T-cell (primary cell): ENCODE results near the gene LAMTOR4. TPM values are rescaled to one million over a fixed set of nuclear protein-coding genes. Genes with fewer than 3 reads are reported as not detected.
"Not testable (repeated sequence)": the region's sequence is repeated elsewhere in the genome, so short reads cannot be mapped to it uniquely, and the experiment has no call there.

Experiments used
- ATAC-seq, 4 experiments: fragments of 200-7000 bp in 3 of 4; fragments of 150-1000 bp in 1 of 4; cut with Tn5 transposase; replicated peaks in 1 of 4; 1 replicate in 3 of 4; 2 replicates in 1 of 4; pipeline ENCODE4 v1.10.0; 2021; ENCODE audit warnings: moderate library complexity in 3 of 4, mild to moderate bottlenecking in 2 of 4, moderate number of reproducible peaks in 1 of 4
- CTCF ChIA-PET, 2 donors: fragments of 300-600 bp; sonication (Branson Sonifier 250); formaldehyde crosslinking; loops; one replicate each; lab custom pipeline; 2022; ENCODE audit warnings: antibody characterized with exemption in 2 of 2; lab: Charles Lee
- POLR2A ChIA-PET, 2 donors: fragments of 300-600 bp; sonication (Branson Sonifier 250); formaldehyde crosslinking; loops; one replicate each; lab custom pipeline; 2022; ENCODE audit warnings: antibody characterized with exemption in 2 of 2; lab: Charles Lee
- DNase-seq, 35 experiments: peaks; one replicate each; pipeline versions ENCODE4 v3.0.0 to v3.0.0-alpha.2; 2013 to 2023
- H3K27ac ChIP-seq: one replicate; pipeline ENCODE4 v1.5.1; 2013; ENCODE audit warnings: low read length
- H3K27me3 ChIP-seq, 2 experiments: replicated peaks in 1 of 2; 1 replicate in 1 of 2; 2 replicates in 1 of 2; pipeline versions ENCODE4 v1.6.1 to v1.7.0; 2013; ENCODE audit warnings: low read length in 1 of 2, mixed read lengths in 1 of 2; ENCODE audit not compliant: control insufficient read depth in 2 of 2, insufficient read depth in 2 of 2; ENCODE audit errors: extremely low read depth in 1 of 2
- H3K36me3 ChIP-seq, 2 donors: 1 replicate in 1 of 2; 2 replicates in 1 of 2; pipeline versions ENCODE4 v1.6.1 to v1.7.0; 2013; ENCODE audit warnings: low read length in 1 of 2; ENCODE audit not compliant: control insufficient read depth in 2 of 2, insufficient read depth in 1 of 2; ENCODE audit errors: extremely low read depth in 1 of 2
- H3K4me1 ChIP-seq, 2 experiments: 1 replicate in 1 of 2; 2 replicates in 1 of 2; pipeline versions ENCODE4 v1.6.1 to v1.7.0; 2013; ENCODE audit warnings: low read length in 2 of 2, mixed read lengths in 1 of 2; ENCODE audit not compliant: insufficient read depth in 2 of 2, control insufficient read depth in 1 of 2; ENCODE audit errors: extremely low read depth in 1 of 2
- H3K4me3 ChIP-seq, 2 donors: 1 replicate in 1 of 2; 2 replicates in 1 of 2; pipeline versions ENCODE4 v1.5.1 to v1.7.0; 2013; ENCODE audit warnings: mild to moderate bottlenecking in 2 of 2, low read length in 1 of 2, moderate library complexity in 1 of 2; ENCODE audit not compliant: control insufficient read depth in 1 of 2; ENCODE audit errors: extremely low read depth in 1 of 2
- H3K9me3 ChIP-seq: 2 replicates; pipeline ENCODE4 v1.7.0; 2013
- H3K27ac Mint-ChIP-seq, 2 donors: one replicate each; pipeline ENCODE4 v1.8.0; 2020 to 2021; ENCODE audit warnings: mild to moderate bottlenecking in 2 of 2, mixed read lengths in 2 of 2
- H3K27me3 Mint-ChIP-seq, 2 donors: one replicate each; pipeline ENCODE4 v1.8.0; 2021 to 2022; ENCODE audit warnings: mixed read lengths in 2 of 2
- H3K36me3 Mint-ChIP-seq: one replicate; pipeline ENCODE4 v1.8.0; 2021; ENCODE audit warnings: mixed read lengths
- H3K4me1 Mint-ChIP-seq, 3 donors: one replicate each; pipeline ENCODE4 v1.8.0; 2020 to 2022; ENCODE audit warnings: mixed read lengths in 3 of 3, mild to moderate bottlenecking in 1 of 3
- H3K4me3 Mint-ChIP-seq, 3 donors: one replicate each; pipeline ENCODE4 v1.8.0; 2020 to 2022; ENCODE audit warnings: mild to moderate bottlenecking in 3 of 3, mixed read lengths in 3 of 3, moderate library complexity in 3 of 3
- H3K9me3 Mint-ChIP-seq, 3 donors: one replicate each; pipeline ENCODE4 v1.8.0; 2020 to 2022; ENCODE audit warnings: mixed read lengths in 3 of 3
- WGBS: methylation state at CpG from one replicate; pipeline ENCODE4 v1.1.5; 2013; ENCODE audit warnings: missing lambda C conversion rate; ENCODE audit not compliant: insufficient coverage; 5-methylcytosine and 5-hydroxymethylcytosine counted together
- total RNA-seq, 35 experiments: library from RNA in 6 of 35; stranded (reverse) in 6 of 35; fragments of 120-200 nt in 1 of 35; gene quantifications; one replicate each; pipeline versions ENCODE4 v1.2.1 to v1.2.4 and lab custom pipeline; 2013 to 2026

LAMTOR4 gene
- total RNA-seq, 5 donors from 2014 or later (not counting 1 experiment from before 2014, with no cell fraction given) = 140 to 216 (median 187) TPM

GRCh38 chr7:100185726-100186125, 37.0 kb downstream of the LAMTOR4 start:
- ATAC-seq (no peak), DNase-seq (no peak)
- Mint-ChIP-seq H3K36me3 (no peaks in the 10 kb centered on the region), H3K27ac (no peak overlapping the region), H3K27me3 (no peaks in the 10 kb centered on the region), H3K4me1 (peaks cover 34 to 40% (median 37%) of the 10 kb centered on the region in 3 donors), H3K9me3 (peaks cover 0 to 2% (median 2%) of the 10 kb centered on the region in 3 donors), H3K4me3 (no peak overlapping the region)
- WGBS = 93% methylated on average over 2 of the region's 2 CpGs
- Histone ChIP-seq H3K4me1 (peaks cover 6 to 21% of the 10 kb centered on the region in 2 experiments), H3K4me3 (no peak overlapping the region), H3K27me3 (no peaks in the 10 kb centered on the region), H3K36me3 (no peaks in the 10 kb centered on the region), H3K27ac (no peak overlapping the region), H3K9me3 (no peaks in the 10 kb centered on the region)
- CTCF ChIA-PET = interaction anchor here (0.7 to 1.4 kb wide), 3 partner anchors 19 to 95 kb away, joined by 4 to 6 read pairs (median 5); no protein-coding TSS in a partner anchor
- POLR2A ChIA-PET = interaction anchor here in 1 of 2 donors (0.6 kb wide), 1 partner anchor 159 kb away, joined by 11 read pairs; no protein-coding TSS in a partner anchor

GRCh38 chr7:100189061-100189460, 40.3 kb downstream of the LAMTOR4 start:
- ChIA-PET CTCF (no interaction called here), POLR2A (no interaction called here)
- H3K27me3 ChIP-seq = no peaks in the 10 kb centered on the region
- DNase-seq (no peak), ATAC-seq (no peak)
- Mint-ChIP-seq H3K4me3 (no peak overlapping the region), H3K27ac (no peak overlapping the region), H3K27me3 (no peaks in the 10 kb centered on the region), H3K9me3 (no peaks in the 10 kb centered on the region), H3K4me1 (peaks cover 32 to 43% (median 34%) of the 10 kb centered on the region in 3 donors), H3K36me3 (no peaks in the 10 kb centered on the region)
- WGBS = no CpG with 5 or more reads among the region's 3 CpGs
- H3K27ac ChIP-seq = no peak overlapping the region
- no peaks in the 10 kb centered on the region for H3K9me3 ChIP-seq
- no peaks in the 10 kb centered on the region for H3K36me3 ChIP-seq
- peaks cover 0 to 32% of the 10 kb centered on the region in 2 experiments for H3K4me1 ChIP-seq
- H3K4me3 ChIP-seq = no peak overlapping the region

- H3K9me3 Mint-ChIP-seq = no peaks in the 10 kb centered on the region
- H3K27ac Mint-ChIP-seq = peak overlapping the region; percentile 37 to 50
- no peaks in the 10 kb centered on the region for H3K27me3 ChIP-seq
- peak in 1 of 35 experiments; percentile 73 for DNase-seq
- H3K4me3 ChIP-seq = no peak overlapping the region
- no peak overlapping the region for H3K4me3 Mint-ChIP-seq
- H3K36me3 ChIP-seq = no peaks in the 10 kb centered on the region
- H3K36me3 Mint-ChIP-seq = no peaks in the 10 kb centered on the region
- H3K27ac ChIP-seq = no peak overlapping the region
- no peaks in the 10 kb centered on the region for H3K27me3 Mint-ChIP-seq
- POLR2A ChIA-PET = no interaction called here
- ATAC-seq = peak; percentile 77 to 87 (median 84)
- peaks cover 35 to 43% (median 42%) of the 10 kb centered on the region in 3 donors for H3K4me1 Mint-ChIP-seq
- peaks cover 0 to 37% of the 10 kb centered on the region in 2 experiments for H3K4me1 ChIP-seq
- WGBS = 0% methylated on average over 1 of the region's 4 CpGs
- CTCF ChIA-PET = interaction anchor here (0.6 to 1.4 kb wide), 11 partner anchors 13 to 217 kb away, joined by 3 to 13 read pairs (median 3); partner anchors contain the start of genes GPC2 (in 1 of the 2) and STAG3 (in 1 of the 2)
- no peaks in the 10 kb centered on the region for H3K9me3 ChIP-seq
These were observed 41.5 kb downstream of the LAMTOR4 start for GRCh38 chr7:100190048-100190711.

- no peaks in the 10 kb centered on the region for H3K27me3 ChIP-seq
- no peaks in the 10 kb centered on the region for H3K9me3 ChIP-seq
- peak overlapping the region in 1 of 3 donors; percentile 32 for H3K4me3 Mint-ChIP-seq
- H3K27ac Mint-ChIP-seq = peak overlapping the region; percentile 75 to 81
- ATAC-seq = peak in 1 of 4 experiments; percentile 30
- CTCF ChIA-PET = no interaction called here
- POLR2A ChIA-PET = no interaction called here
- H3K27ac ChIP-seq = no peak overlapping the region
- H3K27me3 Mint-ChIP-seq = no peaks in the 10 kb centered on the region
- H3K9me3 Mint-ChIP-seq = no peaks in the 10 kb centered on the region
- no peak overlapping the region for H3K4me3 ChIP-seq
- no CpG with 5 or more reads among the region's 2 CpGs for WGBS
- H3K4me1 Mint-ChIP-seq = peaks cover 35 to 45% (median 43%) of the 10 kb centered on the region in 3 donors
- no peaks in the 10 kb centered on the region for H3K36me3 ChIP-seq
- DNase-seq = no peak
- peaks cover 0 to 41% of the 10 kb centered on the region in 2 experiments for H3K4me1 ChIP-seq
- no peaks in the 10 kb centered on the region for H3K36me3 Mint-ChIP-seq
These were observed 43.1 kb downstream of the LAMTOR4 start for GRCh38 chr7:100191775-100192174.

- no CpG with 5 or more reads among the region's 6 CpGs for WGBS
These were observed 43.7 kb downstream of the LAMTOR4 start for GRCh38 chr7:100192281-100192862.

GRCh38 chr7:100192969-100193368, 44.3 kb downstream of the LAMTOR4 start:
- POLR2A ChIA-PET = interaction anchor here in 1 of 2 donors (1.1 kb wide), 1 partner anchor 54 kb away, joined by 6 read pairs; no protein-coding TSS in a partner anchor

More at GRCh38 chr7:100192281-100192862, 43.7 kb downstream of the LAMTOR4 start:
- H3K27me3 ChIP-seq, H3K27me3 Mint-ChIP-seq, CTCF ChIA-PET, DNase-seq, H3K36me3 Mint-ChIP-seq, H3K4me3 ChIP-seq, H3K27ac ChIP-seq, POLR2A ChIA-PET, H3K9me3 ChIP-seq, H3K9me3 Mint-ChIP-seq, H3K36me3 ChIP-seq, ATAC-seq: not testable (repeated sequence)
- peaks cover 35 to 45% (median 43%) of the 10 kb centered on the region in 3 donors for H3K4me1 Mint-ChIP-seq
- H3K4me1 ChIP-seq = peaks cover 0 to 41% of the 10 kb centered on the region in 2 experiments
- peak overlapping the region; percentile 75 to 81 for H3K27ac Mint-ChIP-seq
- peak overlapping the region in 1 of 3 donors; percentile 32 for H3K4me3 Mint-ChIP-seq

More at GRCh38 chr7:100192969-100193368, 44.3 kb downstream of the LAMTOR4 start:
- no peak for DNase-seq
- Histone ChIP-seq H3K4me3 (no peak overlapping the region), H3K4me1 (peaks cover 0 to 41% of the 10 kb centered on the region in 2 experiments), H3K27ac (no peak overlapping the region), H3K27me3 (no peaks in the 10 kb centered on the region), H3K36me3 (no peaks in the 10 kb centered on the region), H3K9me3 (no peaks in the 10 kb centered on the region)
- H3K9me3 Mint-ChIP-seq = no peaks in the 10 kb centered on the region
- CTCF ChIA-PET = no interaction called here
- no peaks in the 10 kb centered on the region for H3K27me3 Mint-ChIP-seq
- peaks cover 35 to 45% (median 43%) of the 10 kb centered on the region in 3 donors for H3K4me1 Mint-ChIP-seq
- no peaks in the 10 kb centered on the region for H3K36me3 Mint-ChIP-seq
- no peak for ATAC-seq
- peak overlapping the region; percentile 69 to 80 for H3K27ac Mint-ChIP-seq
- H3K4me3 Mint-ChIP-seq = peak overlapping the region in 1 of 3 donors; percentile 20
- WGBS = 57% methylated on average over 1 of the region's 3 CpGs
